ENCODE measurements around the gene TMEM164. TPM values are rescaled to one million over a fixed set of nuclear protein-coding genes. Genes with fewer than 3 reads are reported as not detected.

The TMEM164 gene
- total RNA-seq, 4 donors from 2014 or later, result 8.2 to 13.4 (median 11.1) TPM

DNA sequence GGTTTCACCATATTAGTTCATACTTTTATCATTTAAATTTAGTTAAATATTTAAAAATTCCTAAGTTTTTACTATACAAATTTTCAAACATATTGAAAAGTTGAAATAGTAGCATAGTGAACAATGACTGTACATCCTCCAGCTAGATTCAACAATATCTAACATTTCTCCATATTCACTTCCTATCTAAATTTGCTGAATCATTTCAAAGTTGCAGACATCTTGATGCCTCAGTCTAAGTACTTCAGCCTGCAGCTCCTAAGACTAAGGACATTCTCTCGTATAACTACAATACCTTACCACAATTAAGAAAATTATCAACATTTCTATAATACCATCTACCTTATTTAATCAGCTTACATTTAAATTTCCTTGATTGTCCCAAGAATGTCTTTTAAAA, 132.7 kb downstream of the TMEM164 start:
- intact Hi-C loops (cut with DNase I), result no loop called here
- H3K36me3 ChIP-seq, result no peaks in the 10 kb centered on the region
- H3K4me1 ChIP-seq, result no peaks in the 10 kb centered on the region
- no peaks in the 10 kb centered on the region for H3K27me3 ChIP-seq
- H3K9me3 ChIP-seq, result no peaks in the 10 kb centered on the region
- 82% methylated on average over 1 of the region's 1 CpG for WGBS
- H3K4me3 ChIP-seq, result no peak overlapping the region
- no peak for DNase-seq (ENCODE audit: extremely low spot score)
- H3K27ac ChIP-seq (replicated peaks in 1 of 4), result no peak overlapping the region
- TF ChIP-seq POLR2AphosphoS5 (IDR thresholded peaks at IDR 0.05) (no peak), EP300 (IDR thresholded peaks at IDR 0.05) (no peak), POLR2A (IDR thresholded peaks at IDR 0.05; ENCODE audit: low read depth) (no peak)
- TF ChIP-seq, protein P1, sequence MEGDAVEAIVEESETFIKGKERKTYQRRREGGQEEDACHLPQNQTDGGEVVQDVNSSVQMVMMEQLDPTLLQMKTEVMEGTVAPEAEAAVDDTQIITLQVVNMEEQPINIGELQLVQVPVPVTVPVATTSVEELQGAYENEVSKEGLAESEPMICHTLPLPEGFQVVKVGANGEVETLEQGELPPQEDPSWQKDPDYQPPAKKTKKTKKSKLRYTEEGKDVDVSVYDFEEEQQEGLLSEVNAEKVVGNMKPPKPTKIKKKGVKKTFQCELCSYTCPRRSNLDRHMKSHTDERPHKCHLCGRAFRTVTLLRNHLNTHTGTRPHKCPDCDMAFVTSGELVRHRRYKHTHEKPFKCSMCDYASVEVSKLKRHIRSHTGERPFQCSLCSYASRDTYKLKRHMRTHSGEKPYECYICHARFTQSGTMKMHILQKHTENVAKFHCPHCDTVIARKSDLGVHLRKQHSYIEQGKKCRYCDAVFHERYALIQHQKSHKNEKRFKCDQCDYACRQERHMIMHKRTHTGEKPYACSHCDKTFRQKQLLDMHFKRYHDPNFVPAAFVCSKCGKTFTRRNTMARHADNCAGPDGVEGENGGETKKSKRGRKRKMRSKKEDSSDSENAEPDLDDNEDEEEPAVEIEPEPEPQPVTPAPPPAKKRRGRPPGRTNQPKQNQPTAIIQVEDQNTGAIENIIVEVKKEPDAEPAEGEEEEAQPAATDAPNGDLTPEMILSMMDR (IDR thresholded peaks at IDR 0.05), result no peak

DNA sequence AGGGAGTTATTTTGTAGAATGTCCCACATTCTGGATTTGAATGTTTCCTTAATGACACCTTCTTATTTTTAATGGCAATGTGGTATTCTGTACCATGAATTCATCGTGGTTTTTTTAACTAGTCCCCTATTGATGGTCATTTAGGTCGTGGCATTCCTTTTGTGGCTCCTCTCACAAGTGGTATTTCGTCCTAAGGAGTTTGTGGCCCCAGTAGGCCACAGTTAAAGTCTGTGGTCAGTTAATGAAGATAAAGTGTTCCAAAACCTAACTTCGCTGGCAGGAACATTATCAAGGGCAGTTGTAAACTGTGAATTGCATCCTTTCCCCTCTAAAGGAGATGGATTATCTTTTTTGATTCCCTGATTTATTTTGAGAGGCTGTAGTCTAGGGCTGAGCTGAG, 133.2 kb downstream of the TMEM164 start:
- Histone ChIP-seq H3K27me3 (no peaks in the 10 kb centered on the region), H3K9me3 (no peaks in the 10 kb centered on the region), H3K27ac (replicated peaks in 1 of 4) (no peak overlapping the region), H3K4me1 (no peaks in the 10 kb centered on the region), H3K4me3 (no peak overlapping the region), H3K36me3 (no peaks in the 10 kb centered on the region)
- WGBS, result 65% methylated on average over 4 of the region's 4 CpGs
- no peak for DNase-seq (ENCODE audit: extremely low spot score)
- TF ChIP-seq, protein P1 (IDR thresholded peaks at IDR 0.05), result no peak
- TF ChIP-seq POLR2AphosphoS5 (IDR thresholded peaks at IDR 0.05) (no peak), POLR2A (IDR thresholded peaks at IDR 0.05; ENCODE audit: low read depth) (no peak), EP300 (IDR thresholded peaks at IDR 0.05) (no peak)
- intact Hi-C loops (cut with DNase I), result no loop called here

DNA sequence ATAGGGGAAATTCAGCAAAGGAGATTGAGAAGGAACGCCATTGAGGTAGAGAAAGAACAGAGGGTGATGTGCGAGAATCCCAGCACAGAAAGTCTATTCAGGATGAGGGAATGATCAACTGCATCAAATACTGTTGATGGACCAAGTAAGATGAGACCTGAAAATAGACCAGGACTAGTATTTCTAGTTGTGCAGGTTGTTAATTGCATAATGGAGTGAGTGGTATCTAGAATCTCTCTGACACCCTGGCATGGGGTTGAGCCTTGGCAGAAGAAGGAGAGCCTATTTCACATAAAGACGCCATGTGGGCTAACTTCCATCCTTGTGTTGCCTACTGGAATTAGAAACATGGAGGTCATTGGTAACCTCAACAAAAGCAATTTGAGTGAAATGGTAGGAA, 135.6 kb downstream of the TMEM164 start:
- no peak for TF ChIP-seq POLR2AphosphoS5 (IDR thresholded peaks at IDR 0.05)
- no peak for TF ChIP-seq EP300 (IDR thresholded peaks at IDR 0.05)
- TF ChIP-seq, protein P1 (IDR thresholded peaks at IDR 0.05), result no peak
- no peak for TF ChIP-seq POLR2A (IDR thresholded peaks at IDR 0.05; ENCODE audit: low read depth)
- Histone ChIP-seq H3K4me3 (no peak overlapping the region), H3K36me3 (no peaks in the 10 kb centered on the region), H3K4me1 (peaks cover 0 to 4% (median under 1%) of the 10 kb centered on the region in 4 donors), H3K9me3 (no peaks in the 10 kb centered on the region), H3K27ac (replicated peaks in 1 of 4) (no peak overlapping the region), H3K27me3 (no peaks in the 10 kb centered on the region)
- DNase-seq (ENCODE audit: extremely low spot score), result no peak
- WGBS, result 89% methylated on average over 3 of the region's 3 CpGs
- intact Hi-C loops (cut with DNase I), result no loop called here

DNA sequence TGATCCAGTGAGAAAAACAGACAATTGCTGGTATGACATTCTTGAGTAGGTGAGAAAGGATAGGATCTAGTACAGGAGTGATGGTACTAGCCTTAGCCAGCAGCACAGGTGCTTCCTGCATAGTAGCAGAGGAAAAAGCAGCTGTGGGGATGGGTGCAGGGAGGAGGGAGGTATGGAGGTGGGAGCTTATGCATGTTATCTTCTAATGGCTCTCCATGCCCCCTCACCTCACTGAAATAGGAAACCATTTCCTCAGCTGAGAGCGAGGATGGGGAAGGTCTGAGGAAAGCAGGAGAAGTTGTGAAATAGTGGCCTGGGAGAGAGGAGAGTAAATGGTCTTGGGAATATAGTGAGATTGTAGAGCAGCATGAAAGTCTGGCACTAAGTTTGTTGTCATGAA, 136.3 kb downstream of the TMEM164 start:
- no peak for DNase-seq (ENCODE audit: extremely low spot score)
- Histone ChIP-seq H3K27ac (replicated peaks in 1 of 4) (no peak overlapping the region), H3K4me3 (no peak overlapping the region), H3K27me3 (no peaks in the 10 kb centered on the region), H3K36me3 (no peaks in the 10 kb centered on the region), H3K4me1 (peaks cover 3 to 6% (median 5%) of the 10 kb centered on the region in 4 donors), H3K9me3 (no peaks in the 10 kb centered on the region)
- 51% methylated on average over 1 of the region's 1 CpG for WGBS
- TF ChIP-seq POLR2AphosphoS5 (IDR thresholded peaks at IDR 0.05), result no peak
- TF ChIP-seq, protein P1 (IDR thresholded peaks at IDR 0.05), result no peak
- intact Hi-C loops (cut with DNase I), result no loop called here

DNA sequence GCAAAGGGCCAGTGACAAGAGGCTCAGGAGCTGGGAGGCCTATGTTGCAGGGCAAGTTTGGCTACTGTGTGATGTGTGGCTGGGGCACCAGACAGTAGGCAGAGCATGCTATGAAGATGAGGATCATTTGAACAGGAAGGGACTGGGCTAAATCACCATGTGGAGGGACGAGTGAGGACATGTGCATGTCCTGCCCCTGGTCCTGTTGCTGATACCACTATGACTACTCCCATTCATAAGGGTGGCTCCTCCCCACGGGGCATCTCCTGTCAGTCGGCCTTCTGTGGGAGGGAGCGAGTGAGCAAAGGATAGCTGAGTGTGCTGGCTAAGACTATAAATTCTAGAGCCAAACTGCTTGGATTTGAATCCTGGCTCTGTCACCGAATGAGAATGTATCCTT, 139.2 kb downstream of the TMEM164 start:
- 80% methylated on average over 5 of the region's 5 CpGs for WGBS
- intact Hi-C loops (cut with DNase I), result loop anchor here (10.0 kb wide), 1 partner anchor 227 kb away; no protein-coding TSS in a partner anchor

More for the DNA sequence above, 139.2 kb downstream of the TMEM164 start:
- Histone ChIP-seq H3K27ac (replicated peaks in 1 of 4) (no peak overlapping the region), H3K4me3 (no peak overlapping the region), H3K27me3 (no peaks in the 10 kb centered on the region), H3K36me3 (no peaks in the 10 kb centered on the region), H3K9me3 (no peaks in the 10 kb centered on the region), H3K4me1 (peaks cover 7 to 16% (median 11%) of the 10 kb centered on the region in 4 donors)
- TF ChIP-seq POLR2AphosphoS5 (IDR thresholded peaks at IDR 0.05) (no peak), POLR2A (IDR thresholded peaks at IDR 0.05; ENCODE audit: low read depth) (no peak), EP300 (IDR thresholded peaks at IDR 0.05) (no peak)
- TF ChIP-seq, protein P1 (IDR thresholded peaks at IDR 0.05), result no peak
- DNase-seq (ENCODE audit: extremely low spot score), result no peak
